Fibroblast of peridontal ligament (primary cell): ENCODE measurements around the gene CLIC3.

Source experiments
- DNase-seq: peaks from one replicate; pipeline ENCODE4 v3.0.0-alpha.2; 2010; ENCODE audit errors: extremely low read depth

CLIC3 gene

GRCh38 chr9:136980669-136981478 lies 15.5 kb downstream of the CLIC3 start:
- no peak for DNase-seq

DNA sequence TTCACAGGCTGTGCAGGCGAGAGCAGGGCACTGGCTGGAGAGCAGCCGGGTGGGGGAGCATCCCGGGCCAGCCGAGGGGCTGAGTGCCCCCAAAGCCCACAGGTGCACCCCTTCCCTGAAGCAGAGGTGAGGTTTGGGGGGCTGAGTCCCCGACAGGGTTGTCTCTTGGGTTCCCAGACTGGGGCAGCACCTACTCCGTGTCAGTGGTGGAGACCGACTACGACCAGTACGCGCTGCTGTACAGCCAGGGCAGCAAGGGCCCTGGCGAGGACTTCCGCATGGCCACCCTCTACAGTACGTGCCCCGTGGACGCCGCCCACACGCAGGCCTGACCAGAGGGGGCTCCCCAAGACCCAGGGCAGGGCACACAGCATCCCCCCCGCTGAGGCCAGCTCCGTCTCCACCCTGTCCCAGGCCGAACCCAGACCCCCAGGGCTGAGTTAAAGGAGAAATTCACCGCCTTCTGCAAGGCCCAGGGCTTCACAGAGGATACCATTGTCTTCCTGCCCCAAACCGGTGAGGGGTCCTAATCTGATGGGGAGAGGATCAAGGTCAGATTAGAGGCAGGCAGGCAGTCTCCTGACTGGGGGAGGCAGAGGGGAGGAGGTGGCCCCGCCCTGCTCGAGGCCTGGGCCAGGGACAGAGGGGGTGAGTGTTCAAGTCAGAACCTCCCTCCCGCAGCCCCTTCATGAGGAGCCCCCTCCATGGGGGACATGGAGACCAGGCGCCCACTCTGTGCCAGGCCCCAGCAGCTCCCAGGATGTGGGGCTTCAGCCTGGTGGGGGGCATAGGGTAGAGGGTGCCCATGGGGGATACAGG lies 16.4 kb downstream of the CLIC3 start:
- DNase-seq = no peak

DNA sequence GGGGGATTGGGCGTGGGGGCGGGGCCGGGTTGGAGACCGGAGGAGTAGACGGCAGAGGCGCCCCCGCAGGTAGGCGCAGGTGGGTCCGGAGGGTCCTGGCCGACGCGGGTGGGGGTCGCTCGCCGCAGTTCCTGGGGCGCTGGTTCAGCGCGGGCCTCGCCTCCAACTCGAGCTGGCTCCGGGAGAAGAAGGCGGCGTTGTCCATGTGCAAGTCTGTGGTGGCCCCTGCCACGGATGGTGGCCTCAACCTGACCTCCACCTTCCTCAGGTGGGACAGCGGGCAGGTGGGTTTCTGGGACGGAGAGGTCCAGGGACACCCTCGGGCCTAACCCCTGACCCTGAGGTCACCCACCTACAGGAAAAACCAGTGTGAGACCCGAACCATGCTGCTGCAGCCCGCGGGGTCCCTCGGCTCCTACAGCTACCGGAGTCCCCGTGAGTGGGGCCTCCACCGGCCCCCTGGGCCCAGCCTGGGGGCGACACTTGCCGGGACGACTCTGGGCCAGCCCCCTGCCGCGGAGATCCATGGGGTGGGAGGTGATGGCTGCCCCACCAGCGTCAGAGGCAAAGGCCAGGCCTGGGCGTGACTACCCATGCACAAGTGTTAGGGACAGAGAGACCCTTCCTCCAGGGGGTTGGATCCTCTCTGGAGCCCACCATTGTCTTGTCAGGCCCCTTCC lies 17.4 kb downstream of the CLIC3 start:
- no peak for DNase-seq

DNA sequence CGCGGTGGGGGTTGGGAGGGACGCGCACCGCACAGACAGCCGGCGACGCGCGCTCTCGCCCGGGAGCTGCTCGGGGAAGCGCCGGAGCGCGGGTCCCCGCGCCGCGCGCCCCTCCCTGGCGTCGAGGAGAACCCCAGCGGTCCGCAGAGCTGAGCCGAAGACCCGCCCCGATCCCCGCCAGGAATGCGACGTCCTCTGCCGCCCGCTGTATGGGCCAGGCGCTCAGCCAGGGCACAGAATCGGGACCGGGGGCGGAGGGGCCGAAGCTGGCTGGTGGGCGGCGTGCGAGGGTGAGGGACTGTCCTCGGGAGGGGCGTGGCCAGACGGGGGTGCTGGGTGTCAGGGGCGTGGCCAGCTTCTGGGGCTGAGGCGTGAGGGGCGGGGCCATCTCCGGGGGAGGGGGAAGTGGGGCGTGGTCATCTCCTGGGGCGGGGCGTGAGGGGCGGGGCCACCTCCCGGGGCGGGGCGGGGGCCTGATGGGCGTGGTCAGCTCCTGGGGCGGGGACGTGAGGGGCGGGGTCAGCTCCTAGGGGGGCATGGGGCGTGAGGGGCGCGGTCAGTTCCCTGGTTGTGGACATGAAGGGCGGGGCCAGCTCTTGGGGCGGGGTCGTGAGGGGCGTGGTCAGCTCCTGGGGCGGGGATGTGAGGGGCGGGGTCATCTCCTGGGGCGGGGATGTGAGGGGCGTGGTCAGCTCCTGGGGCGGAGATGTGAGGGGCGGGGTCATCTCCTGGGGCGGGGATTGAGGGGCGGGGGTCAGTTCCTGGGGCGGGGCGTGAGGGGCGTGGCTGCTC lies 18.1 kb downstream of the CLIC3 start:
- peak; percentile 11 for DNase-seq

DNA sequence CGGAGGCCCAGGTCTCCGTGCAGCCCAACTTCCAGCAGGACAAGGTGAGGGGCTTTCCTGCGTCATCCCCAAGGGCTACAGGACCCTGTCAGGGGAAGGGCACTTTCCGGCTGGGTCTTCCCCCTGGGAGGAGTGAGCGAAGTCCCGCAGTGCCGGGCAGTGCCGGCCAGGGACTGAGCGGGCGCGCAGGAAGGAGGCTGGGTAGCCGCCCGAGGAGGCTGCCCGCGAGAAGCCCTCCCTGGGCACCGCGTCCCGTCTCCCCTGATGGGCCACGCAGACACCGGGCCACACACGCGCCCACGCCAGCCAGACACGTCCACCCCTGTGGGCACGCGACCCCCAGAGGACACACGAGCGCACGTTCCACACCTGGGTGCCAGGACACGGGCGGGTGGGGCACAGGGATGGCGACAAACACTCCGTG lies 18.7 kb downstream of the CLIC3 start:
- no peak for DNase-seq

GRCh38 chr9:136977223-136977622 lies 19.1 kb downstream of the CLIC3 start, which contains the start of gene PTGDS:
PTGDS (plus strand) TSS chr9:136977504; CDS start chr9:136977579, 75 bp downstream.
- DNase-seq = no peak

GRCh38 chr9:136975644-136976043 lies 20.7 kb downstream of the CLIC3 start:
- DNase-seq = no peak

DNA sequence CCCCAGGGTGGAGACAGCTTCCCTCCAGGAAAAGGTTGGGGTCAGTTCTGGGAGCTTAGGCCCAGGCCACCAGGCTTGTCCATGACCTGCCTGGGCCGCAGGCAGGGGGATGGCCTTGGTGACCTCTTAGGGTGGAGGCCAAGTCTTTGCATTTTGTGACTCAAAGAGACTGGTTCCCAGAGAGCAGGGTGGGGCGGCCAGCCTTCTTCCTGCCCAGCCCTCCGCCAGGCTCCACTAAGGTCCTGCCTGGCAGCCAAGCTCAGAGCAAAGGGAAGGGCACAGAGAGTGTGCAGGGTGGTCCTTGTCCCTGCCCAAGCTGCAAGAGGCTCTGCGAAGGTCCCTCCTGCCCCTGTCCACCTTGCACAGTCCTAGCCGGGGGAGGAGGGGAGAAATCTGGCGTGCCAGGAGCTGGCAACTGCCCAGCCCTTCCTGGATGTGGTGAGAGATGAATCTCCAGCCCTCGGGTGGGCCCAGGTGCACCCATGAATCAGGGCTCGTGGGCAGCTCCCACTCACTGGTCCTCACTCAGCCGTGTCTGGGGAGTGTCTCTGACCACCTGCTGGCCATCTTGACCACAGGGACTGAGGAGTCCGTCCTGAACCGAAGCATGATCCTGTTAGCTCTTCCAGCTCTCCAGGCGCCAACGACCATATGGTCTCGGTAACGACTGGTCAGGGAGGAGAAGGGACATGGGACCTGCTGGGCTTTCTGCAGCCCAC lies 21.4 kb downstream of the CLIC3 start:
- no peak for DNase-seq

GRCh38 chr9:136973618-136974617 lies 22.4 kb downstream of the CLIC3 start:
- DNase-seq = no peak

DNA sequence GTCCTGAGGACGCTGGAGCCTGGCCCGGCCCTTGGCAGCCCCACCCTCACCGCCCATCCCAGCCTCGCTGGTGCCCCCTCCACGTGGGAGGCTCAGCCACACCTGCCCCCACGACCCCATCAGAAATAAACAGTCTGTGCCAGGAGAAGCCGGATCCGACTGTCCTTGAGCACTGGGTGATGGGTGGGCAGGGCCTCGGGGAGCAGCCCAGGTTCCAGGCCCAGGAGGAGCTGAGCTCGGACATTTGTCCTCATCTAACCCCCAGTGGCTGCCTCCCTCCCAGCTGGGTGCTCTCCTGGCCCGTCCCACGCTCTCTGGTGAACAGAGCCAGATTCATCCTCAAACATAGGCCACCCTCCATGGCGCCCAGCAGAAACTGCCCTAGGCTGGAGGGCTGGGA lies 23.6 kb downstream of the CLIC3 start:
- no peak for DNase-seq

DNA sequence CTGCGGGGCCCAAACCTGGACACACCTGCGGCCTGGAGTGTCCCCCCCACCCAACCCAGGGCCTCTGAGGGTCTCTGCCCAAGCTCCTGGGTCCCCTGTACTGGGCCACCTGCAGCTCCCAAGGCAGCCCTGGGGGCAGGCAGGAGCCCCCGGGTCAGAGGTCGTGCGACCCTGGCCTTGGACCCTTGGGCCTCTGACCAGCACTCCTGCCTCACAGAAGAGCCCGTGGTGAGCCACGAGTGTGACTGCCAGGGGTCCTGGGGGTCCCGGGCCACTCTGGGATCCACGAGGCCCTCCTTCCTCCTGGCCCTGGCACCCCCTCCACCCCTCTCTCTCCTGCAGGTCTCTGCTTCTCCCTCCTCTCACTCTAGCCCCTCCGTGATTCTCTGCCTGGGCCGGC lies 24.0 kb downstream of the CLIC3 start:
- DNase-seq = no peak

DNA sequence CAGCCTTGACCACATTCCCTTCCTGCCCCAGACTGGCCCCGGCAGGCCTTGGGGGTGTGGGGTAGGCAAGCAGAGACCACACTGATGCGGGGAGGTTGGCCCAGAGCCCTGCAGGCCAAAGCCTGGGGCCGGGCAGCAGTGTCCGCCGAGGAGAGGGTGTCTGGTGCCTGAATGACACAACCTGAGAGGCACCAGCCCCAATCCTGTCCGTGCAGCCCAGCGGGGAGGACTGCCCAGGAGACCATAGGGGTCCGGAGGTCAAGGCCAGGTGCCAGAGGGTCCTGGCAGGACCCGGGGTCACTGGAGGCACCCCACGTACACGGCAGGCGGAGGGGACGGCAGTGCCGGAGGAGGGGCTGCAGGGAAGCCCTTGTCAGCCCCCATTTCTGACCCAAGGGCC lies 24.6 kb downstream of the CLIC3 start:
- no peak for DNase-seq

DNA sequence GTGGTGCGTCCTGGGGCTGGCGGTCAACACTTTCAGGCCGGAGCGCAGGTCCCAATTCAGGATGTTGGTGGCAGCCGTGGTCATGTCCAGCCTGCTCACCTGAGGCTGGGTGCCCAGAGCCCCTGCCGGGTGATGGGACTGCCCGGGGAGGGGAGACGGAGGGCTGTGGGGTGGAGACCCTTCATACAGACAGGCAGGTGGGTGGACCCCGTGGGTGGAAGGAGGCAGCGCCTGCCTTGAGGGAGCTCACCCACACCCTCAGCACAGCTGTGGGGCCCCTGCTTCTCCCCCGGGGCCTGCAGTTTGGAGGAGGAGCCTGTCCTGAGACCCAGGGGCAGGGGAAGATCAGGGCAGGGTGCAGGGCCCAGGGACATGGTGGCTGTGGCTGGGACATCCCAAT lies 26.0 kb downstream of the CLIC3 start:
- DNase-seq = no peak

DNA sequence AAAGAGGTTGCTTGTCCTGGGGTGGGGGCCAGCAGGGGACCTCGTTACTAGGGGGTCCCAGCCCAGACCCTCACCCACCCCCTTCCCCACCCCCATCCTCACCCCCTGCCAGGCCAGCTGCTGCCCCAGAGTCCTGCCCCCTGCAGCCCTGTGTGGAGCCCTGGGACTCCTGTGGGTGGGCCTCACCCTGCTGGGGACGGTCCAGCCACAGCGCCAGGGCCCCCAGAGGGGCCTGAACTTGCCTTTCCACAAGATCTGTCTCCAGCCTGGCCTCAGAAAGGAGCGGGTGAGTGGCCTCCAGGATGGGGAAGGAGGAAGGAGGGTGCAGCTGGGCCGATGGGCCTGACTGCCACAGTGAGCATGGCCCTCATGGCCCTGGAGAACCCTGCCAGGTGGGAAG lies 26.6 kb downstream of the CLIC3 start:
- no peak for DNase-seq

DNA sequence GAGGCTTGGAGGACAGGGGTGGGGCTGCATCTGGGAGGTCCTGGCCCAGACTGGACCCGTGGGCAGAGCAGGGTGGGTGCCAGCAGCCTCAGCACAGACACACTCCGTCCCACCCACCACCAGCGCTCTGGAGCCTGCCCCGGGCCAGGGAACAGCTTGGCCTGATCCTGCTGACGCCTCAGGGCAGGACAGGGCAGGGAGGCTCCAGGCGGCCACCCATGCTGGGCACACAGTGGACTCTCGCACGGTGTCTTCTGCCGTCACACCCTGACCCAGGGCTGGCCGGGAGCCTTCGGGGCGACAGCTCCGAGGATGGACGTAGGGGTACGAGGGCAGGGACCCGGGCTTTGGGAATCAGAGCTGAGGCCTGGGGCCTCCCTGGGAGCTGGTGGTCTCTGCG lies 27.2 kb downstream of the CLIC3 start:
- DNase-seq = no peak

GRCh38 chr9:136968333-136969127 lies 27.8 kb downstream of the CLIC3 start:
- DNase-seq = no peak

DNA sequence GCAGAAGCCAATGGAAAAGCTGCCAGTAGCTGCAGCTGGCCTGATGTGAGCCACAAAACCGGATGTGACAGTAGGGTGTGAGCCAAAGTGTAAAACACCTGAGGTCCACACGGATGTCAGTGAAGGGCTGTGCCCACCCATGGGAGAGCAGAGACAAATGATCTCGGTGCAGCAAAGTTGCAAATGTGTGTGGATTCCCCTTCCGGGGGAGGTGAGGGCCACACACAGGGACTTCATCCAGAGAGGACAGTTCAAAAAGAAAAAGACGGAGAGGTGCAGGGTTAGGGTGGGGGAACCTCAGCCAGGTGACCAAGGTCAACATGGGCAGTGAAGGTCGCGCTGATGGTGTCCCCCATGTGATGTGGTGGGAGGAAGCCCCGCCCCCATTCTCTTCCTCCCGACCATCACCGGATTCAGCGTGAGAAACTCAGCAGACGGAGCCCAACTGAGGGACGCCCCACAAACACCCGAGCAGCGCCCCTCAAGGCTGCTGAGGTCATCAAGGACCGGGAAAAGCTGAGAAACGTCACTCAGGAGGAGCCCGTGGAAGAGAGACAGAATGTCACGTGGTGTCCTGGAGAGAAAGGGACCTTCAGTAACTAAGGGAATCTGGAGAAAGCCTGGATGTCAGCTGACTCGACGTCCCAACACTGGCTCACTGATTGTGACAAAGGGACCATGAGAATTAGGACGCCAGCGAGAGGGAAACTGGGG lies 30.4 kb downstream of the CLIC3 start:
- no peak for DNase-seq

- DNase-seq = no peak
These were observed 31.4 kb downstream of the CLIC3 start for GRCh38 chr9:136964833-136965422.
